Keratinocyte (primary cell): Measurements from ENCODE around the gene AZU1. TPM values are rescaled to one million over a fixed set of nuclear protein-coding genes. Genes with fewer than 3 reads are reported as not detected.

ENCODE experiments used
- DNase-seq: peaks from one replicate; pipeline ENCODE4 v3.0.0-alpha.2; 2011; ENCODE audit warnings: low read depth, missing footprints, low spot score
- FAIRE-seq: peaks from 2 replicates; lab custom pipeline; 2011; peaks lifted over from hg19 to GRCh38; lab: Jason Lieb, UNC
- H2AFZ ChIP-seq: 2 replicates; pipeline ENCODE4 v1.6.0; 2012; ENCODE audit warnings: low read length, control low read depth, inconsistent platforms; ENCODE audit not compliant: control insufficient read depth
- H3K27ac ChIP-seq: 2 replicates; pipeline ENCODE4 v1.5.1; 2011; ENCODE audit warnings: low read length; ENCODE audit not compliant: control insufficient read depth, insufficient read depth
- H3K27me3 ChIP-seq: 3 replicates; pipeline ENCODE4 v1.6.0; 2011; ENCODE audit warnings: low read length; ENCODE audit not compliant: control insufficient read depth, insufficient read depth; ENCODE audit errors: extremely low read depth
- H3K36me3 ChIP-seq, 2 experiments: 2 replicates in 1 of 2; 3 replicates in 1 of 2; pipeline ENCODE4 v1.5.1; 2011; ENCODE audit warnings: low read length in 2 of 2, mild to moderate bottlenecking in 1 of 2; ENCODE audit not compliant: control insufficient read depth in 2 of 2, insufficient read depth in 2 of 2; ENCODE audit errors: extremely low read depth in 1 of 2
- H3K4me1 ChIP-seq: 3 replicates; pipeline ENCODE4 v1.5.1; 2011; ENCODE audit warnings: low read length; ENCODE audit not compliant: control insufficient read depth, insufficient read depth; ENCODE audit errors: extremely low read depth
- H3K4me2 ChIP-seq: 3 replicates; pipeline ENCODE4 v1.6.0; 2011; ENCODE audit warnings: low read depth, low read length; ENCODE audit not compliant: control insufficient read depth, insufficient read depth; ENCODE audit errors: extremely low read depth
- H3K4me3 ChIP-seq, 3 experiments: fragments of 200-600 bp in 1 of 3; sonication (generic) in 1 of 3; 2 replicates in 2 of 3; 3 replicates in 1 of 3; pipeline ENCODE4 v1.5.1; 2011 to 2016; ENCODE audit warnings: low read length in 3 of 3, mild to moderate bottlenecking in 3 of 3, control low read depth in 2 of 3, inconsistent platforms in 1 of 3, low read depth in 1 of 3, mixed read lengths in 1 of 3, mixed run types in 1 of 3, moderate library complexity in 1 of 3; ENCODE audit not compliant: control insufficient read depth in 2 of 3, insufficient read depth in 2 of 3; ENCODE audit errors: extremely low read depth in 1 of 3
- H3K79me2 ChIP-seq: 2 replicates; pipeline ENCODE4 v1.6.0; 2012; ENCODE audit warnings: low read length; ENCODE audit not compliant: control insufficient read depth, insufficient read depth
- H3K9ac ChIP-seq: 3 replicates; pipeline ENCODE4 v1.6.0; 2011; ENCODE audit warnings: low read length; ENCODE audit not compliant: control insufficient read depth, insufficient read depth; ENCODE audit errors: extremely low read depth
- H3K9me1 ChIP-seq: 3 replicates; pipeline ENCODE4 v1.6.0; 2011; ENCODE audit warnings: low read length; ENCODE audit not compliant: control insufficient read depth, insufficient read depth; ENCODE audit errors: extremely low read depth
- H3K9me3 ChIP-seq: 2 replicates; pipeline ENCODE4 v1.5.1; 2012; ENCODE audit warnings: low read depth, low read length; ENCODE audit not compliant: control insufficient read depth
- H4K20me1 ChIP-seq: 3 replicates; pipeline ENCODE4 v1.6.0; 2011; ENCODE audit warnings: low read length; ENCODE audit not compliant: control insufficient read depth, insufficient read depth; ENCODE audit errors: extremely low read depth
- CTCF ChIP-seq, 3 experiments: IDR thresholded peaks in 1 of 3; conservative IDR thresholded peaks in 1 of 3; optimal IDR thresholded peaks in 1 of 3; 2 replicates in 2 of 3; 3 replicates in 1 of 3; pipeline versions ENCODE3 to v1.5.1; 2011; ENCODE audit warnings: low read length in 3 of 3, mild to moderate bottlenecking in 3 of 3, moderate library complexity in 2 of 3, control low read depth in 1 of 3, inconsistent platforms in 1 of 3; ENCODE audit not compliant: insufficient read depth in 2 of 3; ENCODE audit errors: extremely low read depth in 1 of 3
- EZH2 ChIP-seq: IDR thresholded peaks from one replicate; pipeline ENCODE4 v1.6.1; 2012; ENCODE audit warnings: inconsistent platforms, mild to moderate bottlenecking, low read length, moderate library complexity
- dilution Hi-C: fragments of 300-500 bp; cut with MboI; formaldehyde crosslinking; loops from one replicate; pipeline ENCODE4 v1.7.0; 2020; ENCODE audit warnings: low sequenced_read_pairs; ENCODE audit not compliant: extremely low pct_ligation_motif_present
- polyA plus RNA-seq, 5 experiments: library from polyadenylated mRNA; depleted of rRNA in 3 of 5; stranded (reverse) in 3 of 5; stranded (forward) in 1 of 5; unstranded in 1 of 5; fragments of >200 nt; gene quantifications; 1 replicate in 1 of 5; 2 replicates in 3 of 5; 3 replicates in 1 of 5; pipeline versions ENCODE4 v1.2.1 to v1.2.3, GENCODE V29; 2011 to 2012; ENCODE audit warnings: missing spikeins in 2 of 5, low read depth in 1 of 5, low replicate concordance in 1 of 5

The AZU1 gene
- polyA plus RNA-seq, 1 donor (not counting 4 experiments of a cell fraction or from before 2014, with no cell fraction given), result not detected

- DNase-seq, result no peak
- H3K36me3 ChIP-seq, result peaks cover 10 to 38% of the 10 kb centered on the region in 2 experiments
- FAIRE-seq, result no peak
- H3K79me2 ChIP-seq, result peaks cover 49% of the 10 kb centered on the region
- H2AFZ ChIP-seq, result no peak overlapping the region
- H3K9me1 ChIP-seq, result no peaks in the 10 kb centered on the region
- H3K4me3 ChIP-seq, result peak overlapping the region; percentile 83 to 99 (median 91)
- H3K4me1 ChIP-seq, result peaks cover 32% of the 10 kb centered on the region
- no peak for TF ChIP-seq EZH2
- TF ChIP-seq CTCF (optimal IDR thresholded peaks at IDR 0.05 in 1 of 3, IDR thresholded peaks at IDR 0.05 in 1 of 3, conservative IDR thresholded peaks at IDR 0.05 in 1 of 3; ENCODE audit: extremely low read depth in 1 of 3, insufficient read depth in 2 of 3, low read length in 3 of 3), result no peak
- peak overlapping the region; percentile 91 for H3K9ac ChIP-seq
- dilution Hi-C loops, result no loop called here
- peak overlapping the region; percentile 70 for H3K27ac ChIP-seq
- H3K27me3 ChIP-seq, result no peaks in the 10 kb centered on the region
- no peaks in the 10 kb centered on the region for H3K9me3 ChIP-seq
- peaks cover 45% of the 10 kb centered on the region for H4K20me1 ChIP-seq
- peak overlapping the region; percentile 96 for H3K4me2 ChIP-seq
These were observed 29.9 kb upstream of the AZU1 start for GRCh38 chr19:797528-798414.

- H2AFZ ChIP-seq, result no peak overlapping the region
- H3K27ac ChIP-seq, result peak overlapping the region; percentile 67
- peak overlapping the region; percentile 91 for H3K9ac ChIP-seq
- no peak for FAIRE-seq
- H3K4me2 ChIP-seq, result peak overlapping the region; percentile 96
- peak overlapping the region; percentile 83 to 99 (median 91) for H3K4me3 ChIP-seq
- peaks cover 14 to 45% of the 10 kb centered on the region in 2 experiments for H3K36me3 ChIP-seq
- no peaks in the 10 kb centered on the region for H3K9me3 ChIP-seq
- TF ChIP-seq EZH2 (no peak), CTCF (optimal IDR thresholded peaks at IDR 0.05 in 1 of 3, IDR thresholded peaks at IDR 0.05 in 1 of 3, conservative IDR thresholded peaks at IDR 0.05 in 1 of 3; ENCODE audit: extremely low read depth in 1 of 3, insufficient read depth in 2 of 3, low read length in 3 of 3) (no peak)
- peaks cover 57% of the 10 kb centered on the region for H3K79me2 ChIP-seq
- peaks cover 53% of the 10 kb centered on the region for H4K20me1 ChIP-seq
- H3K9me1 ChIP-seq, result no peaks in the 10 kb centered on the region
- peaks cover 32% of the 10 kb centered on the region for H3K4me1 ChIP-seq
- DNase-seq, result no peak
- H3K27me3 ChIP-seq, result no peaks in the 10 kb centered on the region
- dilution Hi-C loops, result no loop called here
These were observed 29.1 kb upstream of the AZU1 start for GRCh38 chr19:798415-799075.
